ENCODE measurements around the gene F10.

GRCh38 chr13:113074876-113075275 is 47.7 kb upstream of the F10 start:
- TF ChIP-seq, protein P1, sequence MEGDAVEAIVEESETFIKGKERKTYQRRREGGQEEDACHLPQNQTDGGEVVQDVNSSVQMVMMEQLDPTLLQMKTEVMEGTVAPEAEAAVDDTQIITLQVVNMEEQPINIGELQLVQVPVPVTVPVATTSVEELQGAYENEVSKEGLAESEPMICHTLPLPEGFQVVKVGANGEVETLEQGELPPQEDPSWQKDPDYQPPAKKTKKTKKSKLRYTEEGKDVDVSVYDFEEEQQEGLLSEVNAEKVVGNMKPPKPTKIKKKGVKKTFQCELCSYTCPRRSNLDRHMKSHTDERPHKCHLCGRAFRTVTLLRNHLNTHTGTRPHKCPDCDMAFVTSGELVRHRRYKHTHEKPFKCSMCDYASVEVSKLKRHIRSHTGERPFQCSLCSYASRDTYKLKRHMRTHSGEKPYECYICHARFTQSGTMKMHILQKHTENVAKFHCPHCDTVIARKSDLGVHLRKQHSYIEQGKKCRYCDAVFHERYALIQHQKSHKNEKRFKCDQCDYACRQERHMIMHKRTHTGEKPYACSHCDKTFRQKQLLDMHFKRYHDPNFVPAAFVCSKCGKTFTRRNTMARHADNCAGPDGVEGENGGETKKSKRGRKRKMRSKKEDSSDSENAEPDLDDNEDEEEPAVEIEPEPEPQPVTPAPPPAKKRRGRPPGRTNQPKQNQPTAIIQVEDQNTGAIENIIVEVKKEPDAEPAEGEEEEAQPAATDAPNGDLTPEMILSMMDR (conservative IDR thresholded peaks at IDR 0.05), result no peak
- no peak for TF ChIP-seq ZFX (IDR thresholded peaks at IDR 0.05)

Measured in C4-2B (cell line).